ENCODE results near the gene ANP32D. TPM values are rescaled to one million over a fixed set of nuclear protein-coding genes. Genes with fewer than 3 reads are reported as not detected.
"Not testable (repeated sequence)": the region's sequence is repeated elsewhere in the genome, so short reads cannot be mapped to it uniquely, and the experiment has no call there.

Gene ANP32D
- total RNA-seq, 1 experiment from 2014 or later = not detected

GRCh38 chr12:48454667-48455066, 17.7 kb upstream of the ANP32D start:
- TF ChIP-seq CTCF (conservative IDR thresholded peaks at IDR 0.05; ENCODE audit: low read depth, low read length) (peak; percentile 58), EZH2 (IDR thresholded peaks at IDR 0.05; ENCODE audit: borderline replicate concordance, low read depth, low read length, poor library complexity, severe bottlenecking) (no peak)
- Histone ChIP-seq H3K4me3 (ENCODE audit: low read depth, low read length, poor library complexity, severe bottlenecking) (no peak overlapping the region), H3K9me3 (ENCODE audit: low read depth, low read length, poor library complexity, severe bottlenecking) (no peaks in the 10 kb centered on the region), H3K36me3 (ENCODE audit: insufficient read depth, low read length, poor library complexity, severe bottlenecking) (no peaks in the 10 kb centered on the region), H3K27ac (ENCODE audit: low read depth, low read length, poor library complexity, severe bottlenecking) (no peak overlapping the region), H3K27me3 (replicated peaks; ENCODE audit: insufficient read depth, low read depth, low read length, poor library complexity) (no peaks in the 10 kb centered on the region), H3K4me1 (ENCODE audit: insufficient read depth, low read length, poor library complexity, severe bottlenecking) (no peaks in the 10 kb centered on the region)
- DNase-seq (ENCODE audit: low spot score) = peak; percentile 53
- BruUV-seq (replicated peaks) = no TSS peak
- POLR2A ChIA-PET (ENCODE audit: low non-redundant PET) = no interaction called here
- intact Hi-C loops (cut with micrococcal nuclease; ENCODE audit: unreplicated experiment) = loop anchor here (10.0 kb wide), 2 partner anchors 190 to 270 kb away; partner anchors contain the start of gene CCDC184
- CTCF ChIA-PET = no interaction called here

- H3K27me3 ChIP-seq (replicated peaks; ENCODE audit: insufficient read depth, low read depth, low read length, poor library complexity) = no peaks in the 10 kb centered on the region
- POLR2A ChIA-PET (ENCODE audit: low non-redundant PET) = no interaction called here
- TF ChIP-seq CTCF (conservative IDR thresholded peaks at IDR 0.05; ENCODE audit: low read depth, low read length) (no peak), EZH2 (IDR thresholded peaks at IDR 0.05; ENCODE audit: borderline replicate concordance, low read depth, low read length, poor library complexity, severe bottlenecking) (no peak)
- intact Hi-C loops (cut with micrococcal nuclease; ENCODE audit: unreplicated experiment) = loop anchor here (10.0 kb wide), 2 partner anchors 190 to 270 kb away; partner anchors contain the start of gene CCDC184
- H3K4me3 ChIP-seq (ENCODE audit: low read depth, low read length, poor library complexity, severe bottlenecking) = no peak overlapping the region
- H3K27ac ChIP-seq (ENCODE audit: low read depth, low read length, poor library complexity, severe bottlenecking) = no peak overlapping the region
- no peaks in the 10 kb centered on the region for H3K36me3 ChIP-seq (ENCODE audit: insufficient read depth, low read length, poor library complexity, severe bottlenecking)
- no TSS peak for BruUV-seq (replicated peaks)
- no peaks in the 10 kb centered on the region for H3K4me1 ChIP-seq (ENCODE audit: insufficient read depth, low read length, poor library complexity, severe bottlenecking)
- no peak for DNase-seq (ENCODE audit: low spot score)
- no peaks in the 10 kb centered on the region for H3K9me3 ChIP-seq (ENCODE audit: low read depth, low read length, poor library complexity, severe bottlenecking)
- CTCF ChIA-PET = no interaction called here
These were observed 17.2 kb upstream of the ANP32D start for GRCh38 chr12:48455116-48455515.

- Histone ChIP-seq H3K27me3 (replicated peaks; ENCODE audit: insufficient read depth, low read depth, low read length, poor library complexity) (peaks cover 15% of the 10 kb centered on the region), H3K4me3 (ENCODE audit: low read depth, low read length, poor library complexity, severe bottlenecking) (no peak overlapping the region), H3K27ac (ENCODE audit: low read depth, low read length, poor library complexity, severe bottlenecking) (no peak overlapping the region), H3K4me1 (ENCODE audit: insufficient read depth, low read length, poor library complexity, severe bottlenecking) (no peaks in the 10 kb centered on the region), H3K9me3 (ENCODE audit: low read depth, low read length, poor library complexity, severe bottlenecking) (no peaks in the 10 kb centered on the region), H3K36me3 (ENCODE audit: insufficient read depth, low read length, poor library complexity, severe bottlenecking) (no peaks in the 10 kb centered on the region)
- ChIA-PET CTCF (no interaction called here), POLR2A (ENCODE audit: low non-redundant PET) (no interaction called here)
- TF ChIP-seq EZH2 (IDR thresholded peaks at IDR 0.05; ENCODE audit: borderline replicate concordance, low read depth, low read length, poor library complexity, severe bottlenecking) (no peak), CTCF (conservative IDR thresholded peaks at IDR 0.05; ENCODE audit: low read depth, low read length) (no peak)
- DNase-seq (ENCODE audit: low spot score) = no peak
- BruUV-seq (replicated peaks) = no TSS peak
- intact Hi-C loops (cut with micrococcal nuclease; ENCODE audit: unreplicated experiment) = loop anchor here (10.0 kb wide), 2 partner anchors 194 to 274 kb away; partner anchors contain the start of gene CCDC184
These were observed 13.1 kb upstream of the ANP32D start for GRCh38 chr12:48459259-48459658.

- not testable (repeated sequence) for BruUV-seq (replicated peaks)
These were observed 3.3 kb upstream of the ANP32D start for GRCh38 chr12:48469027-48469426.

More at GRCh38 chr12:48469027-48469426, 3.3 kb upstream of the ANP32D start:
- POLR2A ChIA-PET (ENCODE audit: low non-redundant PET); DNase-seq (ENCODE audit: low spot score); H3K27me3 ChIP-seq (replicated peaks; ENCODE audit: insufficient read depth, low read depth, low read length, poor library complexity); intact Hi-C loops (cut with micrococcal nuclease; ENCODE audit: unreplicated experiment); CTCF ChIA-PET; H3K4me3 ChIP-seq (ENCODE audit: low read depth, low read length, poor library complexity, severe bottlenecking); H3K36me3 ChIP-seq (ENCODE audit: insufficient read depth, low read length, poor library complexity, severe bottlenecking); H3K27ac ChIP-seq (ENCODE audit: low read depth, low read length, poor library complexity, severe bottlenecking); H3K4me1 ChIP-seq (ENCODE audit: insufficient read depth, low read length, poor library complexity, severe bottlenecking): not testable (repeated sequence)
- H3K9me3 ChIP-seq (ENCODE audit: low read depth, low read length, poor library complexity, severe bottlenecking) = peaks cover 15% of the 10 kb centered on the region

Data from A673 (cell line).